ENCODE data around the gene CDK5RAP2. TPM values are rescaled to one million over a fixed set of nuclear protein-coding genes. Genes with fewer than 3 reads are reported as not detected.

CDK5RAP2 gene
- polyA plus RNA-seq, 3 donors, result 64.8 to 74.7 (median 73.2) TPM

- no peak for DNase-seq
These were observed 193.4 kb downstream of the CDK5RAP2 start for GRCh38 chr9:120386390-120387131.

- DNase-seq, result no peak
These were observed 194.2 kb downstream of the CDK5RAP2 start for GRCh38 chr9:120385606-120386389.

- DNase-seq, result no peak
These were observed 195.1 kb downstream of the CDK5RAP2 start for GRCh38 chr9:120384925-120385272.

- no peak for DNase-seq
These were observed 195.7 kb downstream of the CDK5RAP2 start for GRCh38 chr9:120383999-120384924.

- no peak for DNase-seq
These were observed 196.4 kb downstream of the CDK5RAP2 start for GRCh38 chr9:120383611-120383998.

- DNase-seq, result no peak
These were observed 197.5 kb downstream of the CDK5RAP2 start for GRCh38 chr9:120382453-120382852.

GRCh38 chr9:120381839-120382238 is 198.1 kb downstream of the CDK5RAP2 start:
- DNase-seq, result no peak

GRCh38 chr9:120379611-120380010 is 200.4 kb downstream of the CDK5RAP2 start:
- DNase-seq, result no peak

GRCh38 chr9:120378680-120379079 is 201.3 kb downstream of the CDK5RAP2 start:
- no peak for DNase-seq

- DNase-seq, result no peak
These were observed 202.5 kb downstream of the CDK5RAP2 start for GRCh38 chr9:120377268-120378159.

- no peak for DNase-seq
These were observed 203.9 kb downstream of the CDK5RAP2 start for GRCh38 chr9:120376101-120376500.

- no peak for DNase-seq
These were observed 204.7 kb downstream of the CDK5RAP2 start for GRCh38 chr9:120375316-120375715.

GRCh38 chr9:120374817-120375216 is 205.2 kb downstream of the CDK5RAP2 start:
- DNase-seq, result no peak

- DNase-seq, result no peak
These were observed 205.7 kb downstream of the CDK5RAP2 start for GRCh38 chr9:120374239-120374638.

- DNase-seq, result no peak
These were observed 207.9 kb downstream of the CDK5RAP2 start for GRCh38 chr9:120372040-120372439.

GRCh38 chr9:120369608-120370220 is 210.3 kb downstream of the CDK5RAP2 start:
- no peak for DNase-seq

- DNase-seq, result no peak
These were observed 211.2 kb downstream of the CDK5RAP2 start for GRCh38 chr9:120368799-120369198.

- DNase-seq, result peak; percentile 28
These were observed 213.3 kb downstream of the CDK5RAP2 start for GRCh38 chr9:120366644-120367019.

GRCh38 chr9:120365386-120365785 is 214.6 kb downstream of the CDK5RAP2 start:
- no peak for DNase-seq

GRCh38 chr9:120363697-120364096 is 216.3 kb downstream of the CDK5RAP2 start:
- DNase-seq, result no peak

GRCh38 chr9:120362446-120362845 is 217.5 kb downstream of the CDK5RAP2 start:
- no peak for DNase-seq

Measured in renal pelvis (tissue), 4 donors.